ENCODE data around the gene SLC35F1. TPM values are rescaled to one million over a fixed set of nuclear protein-coding genes. Genes with fewer than 3 reads are reported as not detected.
A peak's percentile ranks its signal among the peaks of the same experiment; 100 is the strongest.
"Not testable (repeated sequence)": the region's sequence is repeated elsewhere in the genome, so short reads cannot be mapped to it uniquely, and the experiment has no call there.

SLC35F1 gene
- total RNA-seq (under 0.01 and 0.17 TPM in 2 replicates), polyA plus RNA-seq (0.09 and 0.41 TPM in 2 replicates), polyA minus RNA-seq (ENCODE audit: low replicate concordance) (0.82 TPM in 1 of 2 replicates, not detected in the other)
- polyA plus RNA-seq (2012): 0.03 and 0.16 TPM in 2 replicates

GRCh38 chr6:117906958-117907600 lies at the start of gene SLC35F1:
TSS of gene SLC35F1 (plus strand) at chr6:117907264.
- no peaks in the 10 kb centered on the region for H3K79me2 ChIP-seq (ENCODE audit: control insufficient read depth, insufficient read depth, low read length)
- H3K9ac ChIP-seq (ENCODE audit: insufficient read depth, low read length): no peak within 1 kb of the TSS
- H3K4me1 ChIP-seq (ENCODE audit: control insufficient read depth, extremely low read depth, insufficient read depth, low read length): no peaks in the 10 kb centered on the region
- peak in 1 of 2 donors; percentile 34 for TF ChIP-seq CTCF (conservative IDR thresholded peaks at IDR 0.05 in 1 of 2, IDR thresholded peaks at IDR 0.05 in 1 of 2; ENCODE audit: low read depth in 1 of 2, low read length in 2 of 2)
- no peak for TF ChIP-seq EZH2 (IDR thresholded peaks at IDR 0.05; ENCODE audit: low read length, missing control alignments)
- peak within 1 kb of the TSS; percentile 78 for H3K4me2 ChIP-seq (ENCODE audit: extremely low read depth, insufficient read depth, low read length)
- no peak within 1 kb of the TSS for H2AFZ ChIP-seq (ENCODE audit: low read length)
- peaks cover 8% of the 10 kb centered on the region for H3K27me3 ChIP-seq (ENCODE audit: control insufficient read depth, insufficient read depth, low read length)
- no peak within 1 kb of the TSS for H3K27ac ChIP-seq (ENCODE audit: insufficient read depth, low read length)
- DNase-seq (ENCODE audit: low read depth in 2 of 2): peak in 1 of 2 donors; percentile 25
- H3K9me3 ChIP-seq (ENCODE audit: control insufficient read depth, insufficient read depth, low read depth, low read length): no peaks in the 10 kb centered on the region
- H4K20me1 ChIP-seq (ENCODE audit: control insufficient read depth, extremely low read depth, insufficient read depth, low read length): no peaks in the 10 kb centered on the region
- peak within 1 kb of the TSS in 2 of 4 experiments; percentile 37 for H3K4me3 ChIP-seq (replicated peaks in 1 of 4; ENCODE audit: control extremely low read depth in 1 of 4, insufficient read depth in 1 of 4, low read depth in 3 of 4, low read length in 4 of 4)
- no peaks in the 10 kb centered on the region for H3K36me3 ChIP-seq (ENCODE audit: control insufficient read depth, insufficient read depth, low read length)

GRCh38 chr6:117858601-117859000 lies 48.5 kb upstream of the SLC35F1 start:
- H3K27me3 ChIP-seq (ENCODE audit: control insufficient read depth, insufficient read depth, low read length); H2AFZ ChIP-seq (ENCODE audit: low read length); H3K36me3 ChIP-seq (ENCODE audit: control insufficient read depth, insufficient read depth, low read length); H3K4me3 ChIP-seq (replicated peaks in 1 of 4; ENCODE audit: control extremely low read depth in 1 of 4, insufficient read depth in 1 of 4, low read depth in 3 of 4, low read length in 4 of 4); H3K4me2 ChIP-seq (ENCODE audit: extremely low read depth, insufficient read depth, low read length); H3K27ac ChIP-seq (ENCODE audit: insufficient read depth, low read length); H3K4me1 ChIP-seq (ENCODE audit: control insufficient read depth, extremely low read depth, insufficient read depth, low read length); H3K9ac ChIP-seq (ENCODE audit: insufficient read depth, low read length); H4K20me1 ChIP-seq (ENCODE audit: control insufficient read depth, extremely low read depth, insufficient read depth, low read length); H3K79me2 ChIP-seq (ENCODE audit: control insufficient read depth, insufficient read depth, low read length); DNase-seq (ENCODE audit: low read depth in 2 of 2); H3K9me3 ChIP-seq (ENCODE audit: control insufficient read depth, insufficient read depth, low read depth, low read length): not testable (repeated sequence)

- Histone ChIP-seq H3K9me3 (ENCODE audit: control insufficient read depth, insufficient read depth, low read depth, low read length) (no peaks in the 10 kb centered on the region), H4K20me1 (ENCODE audit: control insufficient read depth, extremely low read depth, insufficient read depth, low read length) (no peaks in the 10 kb centered on the region), H3K27me3 (ENCODE audit: control insufficient read depth, insufficient read depth, low read length) (no peaks in the 10 kb centered on the region), H3K36me3 (ENCODE audit: control insufficient read depth, insufficient read depth, low read length) (no peaks in the 10 kb centered on the region), H3K4me1 (ENCODE audit: control insufficient read depth, extremely low read depth, insufficient read depth, low read length) (no peaks in the 10 kb centered on the region), H3K27ac (ENCODE audit: insufficient read depth, low read length) (no peak overlapping the region), H3K4me2 (ENCODE audit: extremely low read depth, insufficient read depth, low read length) (no peak overlapping the region), H3K9ac (ENCODE audit: insufficient read depth, low read length) (no peak overlapping the region), H3K79me2 (ENCODE audit: control insufficient read depth, insufficient read depth, low read length) (no peaks in the 10 kb centered on the region), H3K4me3 (replicated peaks in 1 of 4; ENCODE audit: control extremely low read depth in 1 of 4, insufficient read depth in 1 of 4, low read depth in 3 of 4, low read length in 4 of 4) (no peak overlapping the region), H2AFZ (ENCODE audit: low read length) (no peak overlapping the region)
- DNase-seq (ENCODE audit: low read depth in 2 of 2): no peak
- no peak for TF ChIP-seq CTCF (conservative IDR thresholded peaks at IDR 0.05 in 1 of 2, IDR thresholded peaks at IDR 0.05 in 1 of 2; ENCODE audit: low read depth in 1 of 2, low read length in 2 of 2)
- TF ChIP-seq EZH2 (IDR thresholded peaks at IDR 0.05; ENCODE audit: low read length, missing control alignments): no peak
Observed at GRCh38 chr6:117861545-117861944, 45.5 kb upstream of the SLC35F1 start.
